Ovary (tissue), 9 donors: ENCODE measurements around the gene CRELD2. TPM values are rescaled to one million over a fixed set of nuclear protein-coding genes. Genes with fewer than 3 reads are reported as not detected.

ENCODE experiments used
- DNase-seq, 5 donors: peaks; one replicate each; pipeline ENCODE4 v3.0.0-alpha.2; 2019 to 2020
- H3K27ac ChIP-seq, 2 donors: fragments of 200-600 bp; one replicate each; pipeline versions ENCODE4 v1.5.1 to v1.8.0; 2019 to 2022
- H3K27me3 ChIP-seq: fragments of 200-600 bp; one replicate; pipeline ENCODE4 v1.8.0; 2022
- H3K36me3 ChIP-seq: fragments of 200-600 bp; sonication (generic); one replicate; pipeline ENCODE4 v1.5.1; 2019
- H3K4me1 ChIP-seq: one replicate; pipeline ENCODE4 v1.8.1; 2013; ENCODE audit warnings: mild to moderate bottlenecking, moderate library complexity; ENCODE audit not compliant: insufficient read depth
- H3K4me3 ChIP-seq: fragments of 200-600 bp; sonication (generic); one replicate; pipeline ENCODE4 v1.5.1; 2017
- H3K9me3 ChIP-seq, 2 donors: fragments of 200-600 bp in 1 of 2; sonication (generic) in 1 of 2; one replicate each; pipeline versions ENCODE4 v1.5.1 to v1.8.1; 2013 to 2019; ENCODE audit warnings: mild to moderate bottlenecking in 1 of 2, moderate library complexity in 1 of 2
- EP300 ChIP-seq: sonication (generic); formaldehyde crosslinking; IDR thresholded peaks from one replicate; pipeline ENCODE4 v1.6.1; 2017; ENCODE audit warnings: antibody characterized with exemption
- POLR2A ChIP-seq: fragments of 450-650 bp; IDR thresholded peaks from one replicate; pipeline ENCODE4 v1.6.1; 2017; ENCODE audit warnings: antibody characterized with exemption, mild to moderate bottlenecking, moderate library complexity
- WGBS, 3 donors: extraction: QIAGEN DNeasy Blood & Tissue Kit in 1 of 3; methylation state at CpG; one replicate each; pipeline versions ENCODE4 v1.1.5 to v1.1.7; 2013 to 2017; 5-methylcytosine and 5-hydroxymethylcytosine counted together
- intact Hi-C, 4 donors: fragments of 100-400 bp; cut with DNase I; formaldehyde crosslinking; loops; one replicate each; pipeline versions ENCODE4 v1.11.0 to v1.15.1; 2022 to 2023
- polyA plus RNA-seq, 2 donors: library from polyadenylated mRNA; stranded (reverse); fragments of 200-250 nt in 1 of 2; fragments of 350-450 nt in 1 of 2; fragmentation: Illumina TruSeq in 1 of 2; extraction: RNeasy Lipid Tissue Mini Kit (QIAGEN cat#74804) in 1 of 2; gene quantifications; one replicate each; pipeline ENCODE4 v1.2.3, GENCODE V29; 2013 to 2014
- total RNA-seq, 7 donors: library from RNA; depleted of rRNA in 2 of 7; stranded (reverse); fragments of >200 nt in 2 of 7; fragmentation: NEBNext Ultra II Directional in 3 of 7; extraction: Animal tissue kit (Norgen Biotek cat#: 25700) in 3 of 7; gene quantifications; one replicate each; pipeline versions ENCODE4 v1.1.0 to v1.2.4, GENCODE V29; 2016 to 2023
- TF ChIP-seq, protein P1 (sequence below), 3 donors: fragments of 450-650 bp in 2 of 3; fragments of 200-600 bp in 1 of 3; IDR thresholded peaks; one replicate each; pipeline versions ENCODE4 v1.5.1 to v1.8.0; 2016 to 2022; ENCODE audit warnings: antibody characterized with exemption in 3 of 3, mild to moderate bottlenecking in 1 of 3
- donor health status: DM: no; HTN: no; CAD: no; lungs with moderate emphysema.
- donor health status: DM: no; HTN: no; CAD: no.
- donor health status: Bipolar disorder and iron deficiency.
- donor health status: DM: yes; HTN: yes; CAD: no.
- donor health status: DM: no; HTN: no; CAD: no.
- donor health status: DM: yes; HTN: yes; CAD: no.

Gene CRELD2
- total and polyA plus RNA-seq, 9 donors, result 9.5 to 53.4 (median 24.6) TPM

DNA sequence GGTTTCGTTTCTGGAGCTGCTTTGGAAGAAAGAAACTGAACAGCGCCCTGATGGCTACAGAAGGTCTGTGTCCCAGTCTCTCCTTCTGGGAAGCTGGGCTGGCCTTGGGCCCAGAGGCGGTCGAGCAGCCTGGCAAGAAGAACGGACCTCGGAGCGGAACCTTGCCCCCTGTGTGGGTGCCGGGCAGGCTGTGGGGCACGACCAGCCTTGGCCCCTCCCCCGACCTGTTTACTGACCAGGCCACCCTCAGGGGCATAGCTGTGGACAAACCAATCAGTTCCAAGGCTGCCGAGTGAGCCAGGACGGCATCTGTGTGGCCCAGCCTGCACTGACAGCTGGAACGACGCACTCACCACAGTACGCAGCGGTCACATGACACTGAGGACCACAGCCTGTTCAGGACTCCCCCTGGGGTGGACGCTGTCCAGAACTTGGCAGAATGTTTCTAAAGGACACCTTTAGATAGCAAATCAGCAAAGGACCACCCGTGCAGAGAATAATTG is 49.3 kb downstream of the CRELD2 start:
- peak overlapping the region; percentile 47 to 75 for H3K27ac ChIP-seq
- H3K36me3 ChIP-seq, result no peaks in the 10 kb centered on the region
- no peak for TF ChIP-seq EP300
- TF ChIP-seq POLR2A, result no peak
- TF ChIP-seq, protein P1, sequence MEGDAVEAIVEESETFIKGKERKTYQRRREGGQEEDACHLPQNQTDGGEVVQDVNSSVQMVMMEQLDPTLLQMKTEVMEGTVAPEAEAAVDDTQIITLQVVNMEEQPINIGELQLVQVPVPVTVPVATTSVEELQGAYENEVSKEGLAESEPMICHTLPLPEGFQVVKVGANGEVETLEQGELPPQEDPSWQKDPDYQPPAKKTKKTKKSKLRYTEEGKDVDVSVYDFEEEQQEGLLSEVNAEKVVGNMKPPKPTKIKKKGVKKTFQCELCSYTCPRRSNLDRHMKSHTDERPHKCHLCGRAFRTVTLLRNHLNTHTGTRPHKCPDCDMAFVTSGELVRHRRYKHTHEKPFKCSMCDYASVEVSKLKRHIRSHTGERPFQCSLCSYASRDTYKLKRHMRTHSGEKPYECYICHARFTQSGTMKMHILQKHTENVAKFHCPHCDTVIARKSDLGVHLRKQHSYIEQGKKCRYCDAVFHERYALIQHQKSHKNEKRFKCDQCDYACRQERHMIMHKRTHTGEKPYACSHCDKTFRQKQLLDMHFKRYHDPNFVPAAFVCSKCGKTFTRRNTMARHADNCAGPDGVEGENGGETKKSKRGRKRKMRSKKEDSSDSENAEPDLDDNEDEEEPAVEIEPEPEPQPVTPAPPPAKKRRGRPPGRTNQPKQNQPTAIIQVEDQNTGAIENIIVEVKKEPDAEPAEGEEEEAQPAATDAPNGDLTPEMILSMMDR (IDR thresholded peaks at IDR 0.05), result no peak
- peaks cover 32% of the 10 kb centered on the region for H3K4me1 ChIP-seq
- no peaks in the 10 kb centered on the region for H3K9me3 ChIP-seq
- no peaks in the 10 kb centered on the region for H3K27me3 ChIP-seq
- intact Hi-C loops, result loop anchor here in 2 of 4 donors (5.0 kb wide), 1 partner anchor 35 kb away; no protein-coding TSS in a partner anchor
- 12 to 23% (median 22%) methylated on average over 18 of the region's 18 CpGs for WGBS, 3 donors
- DNase-seq, result peak; percentile 60 to 73 (median 66)
- H3K4me3 ChIP-seq, result no peak overlapping the region

DNA sequence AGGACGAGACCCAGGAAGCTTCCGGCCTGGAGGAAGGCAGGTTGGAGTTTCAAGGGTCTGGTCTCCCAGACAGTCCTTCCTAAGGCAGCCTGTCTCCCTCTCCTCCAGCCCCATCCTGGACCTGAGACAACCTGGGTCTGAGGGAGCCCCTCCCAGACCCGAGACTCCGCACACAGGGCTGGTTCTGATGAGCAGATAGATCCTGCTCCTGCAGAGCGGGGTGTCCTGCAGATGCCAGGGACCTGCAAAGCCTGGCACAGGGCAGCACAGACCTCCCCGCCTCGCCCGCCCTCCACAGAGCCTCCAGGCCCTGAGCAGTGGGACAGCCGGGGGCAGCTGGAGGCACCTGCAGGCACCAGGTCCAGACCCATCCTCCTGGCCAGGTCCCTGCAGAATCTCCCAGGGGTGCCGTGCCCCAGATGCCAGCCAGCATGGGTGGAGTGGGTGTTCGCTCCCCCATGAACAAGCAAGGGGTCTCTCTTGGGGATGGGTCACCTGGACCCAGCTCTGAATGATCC is 49.9 kb downstream of the CRELD2 start:
- peaks cover 28% of the 10 kb centered on the region for H3K4me1 ChIP-seq
- H3K9me3 ChIP-seq, result no peaks in the 10 kb centered on the region
- intact Hi-C loops, result loop anchor here in 2 of 4 donors (5.0 kb wide), 1 partner anchor 36 kb away; no protein-coding TSS in a partner anchor
- H3K36me3 ChIP-seq, result no peaks in the 10 kb centered on the region
- WGBS, 3 donors, result 90 to 93% (median 90%) methylated on average over 11 of the region's 11 CpGs
- H3K27ac ChIP-seq, result peak overlapping the region; percentile 37 to 75
- no peak for TF ChIP-seq POLR2A
- TF ChIP-seq, protein P1 (IDR thresholded peaks at IDR 0.05), result no peak
- no peak for TF ChIP-seq EP300
- DNase-seq, result peak; percentile 25 to 43 (median 35)
- H3K27me3 ChIP-seq, result no peaks in the 10 kb centered on the region
- H3K4me3 ChIP-seq, result no peak overlapping the region

DNA sequence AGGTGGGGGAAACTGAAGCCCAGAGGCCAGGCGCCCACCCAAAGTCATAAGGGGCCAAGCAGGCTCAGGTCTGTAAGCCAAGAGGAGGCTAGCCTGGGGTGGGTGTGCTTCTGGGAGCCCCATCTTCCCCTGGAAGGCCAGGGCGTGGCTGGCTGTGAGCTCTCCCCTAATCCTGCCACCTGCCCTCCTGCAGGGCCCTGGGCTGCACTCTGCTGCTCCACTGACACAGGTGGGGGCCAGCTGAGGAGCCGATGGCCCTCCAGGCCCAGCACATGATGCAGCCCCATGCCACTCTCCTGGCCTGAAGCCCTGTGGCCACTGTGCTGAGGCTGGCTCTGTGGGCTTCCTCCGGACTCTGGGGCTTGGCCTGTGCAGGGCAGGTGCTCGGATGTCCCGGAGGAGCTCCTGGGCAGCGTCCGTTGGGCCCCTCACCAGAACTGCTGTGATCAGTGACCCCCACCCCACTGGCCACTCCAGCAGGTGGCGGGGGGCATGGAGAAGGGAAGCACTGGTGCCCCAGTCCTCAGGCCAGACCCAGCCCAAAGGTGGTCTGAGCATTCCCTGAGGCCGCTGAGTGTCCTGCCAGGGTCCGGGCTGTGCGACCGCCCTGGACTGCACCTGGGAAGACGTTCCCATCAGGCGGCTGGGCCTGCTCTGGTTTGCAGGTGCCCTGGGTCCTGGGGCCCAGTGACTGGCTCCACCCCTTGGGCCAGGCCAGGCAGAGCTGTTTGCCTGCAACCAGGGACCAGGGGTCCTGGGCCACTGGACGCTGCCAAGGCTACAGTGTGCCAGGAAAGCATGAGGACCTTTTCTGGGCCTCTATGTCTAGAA is 50.6 kb downstream of the CRELD2 start:
- no peaks in the 10 kb centered on the region for H3K9me3 ChIP-seq
- H3K4me3 ChIP-seq, result no peak overlapping the region
- TF ChIP-seq POLR2A (no peak), EP300 (no peak)
- TF ChIP-seq, protein P1 (IDR thresholded peaks at IDR 0.05), result no peak
- H3K27ac ChIP-seq, result peak overlapping the region in 1 of 2 donors; percentile 37
- DNase-seq, result peak; percentile 20 to 47 (median 36)
- 96 to 98% (median 97%) methylated on average over 10 to 16 of the region's 16 CpGs for WGBS, 3 donors
- no peaks in the 10 kb centered on the region for H3K27me3 ChIP-seq
- intact Hi-C loops, result loop anchor here in 2 of 4 donors (5.0 kb wide), 1 partner anchor 37 kb away; no protein-coding TSS in a partner anchor
- peaks cover 28% of the 10 kb centered on the region for H3K4me1 ChIP-seq
- H3K36me3 ChIP-seq, result no peaks in the 10 kb centered on the region

DNA sequence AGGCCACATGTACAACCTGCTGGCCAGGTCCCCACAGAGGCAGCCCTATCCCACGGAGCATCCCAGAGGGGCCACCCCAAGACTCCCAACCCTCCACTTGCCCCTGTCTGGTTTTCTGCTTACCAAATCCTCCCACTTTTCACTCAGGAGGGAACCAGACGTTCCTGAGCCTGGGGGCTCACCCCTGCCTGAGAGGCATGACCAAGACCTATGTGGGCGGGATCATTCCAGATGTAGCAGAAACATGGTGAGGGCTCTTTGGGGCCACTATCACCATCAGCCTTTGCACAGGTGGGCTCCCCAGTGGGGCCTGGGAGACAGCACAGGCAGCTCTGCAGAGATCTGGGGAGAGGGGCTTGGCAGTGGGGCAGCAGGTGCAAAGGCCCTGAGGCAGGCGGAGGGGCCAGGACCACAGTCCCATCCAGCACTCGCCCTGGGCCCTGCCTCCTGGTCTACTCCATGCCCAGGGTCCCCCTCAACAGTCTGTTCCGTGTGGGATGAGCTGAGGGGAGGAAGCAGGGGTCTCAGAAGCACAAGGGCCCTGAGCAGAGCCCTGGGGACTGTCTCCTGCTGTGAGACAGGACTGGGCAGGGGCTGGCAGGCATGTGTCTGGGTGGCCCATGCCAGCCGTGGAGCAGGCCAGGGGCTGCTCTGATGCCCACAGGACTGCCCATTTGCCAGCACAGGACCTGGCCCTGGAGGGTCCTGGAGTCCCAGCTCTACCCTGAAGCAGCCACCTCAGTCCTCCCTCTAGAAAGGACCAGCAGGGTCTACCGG is 51.5 kb downstream of the CRELD2 start:
- peak overlapping the region in 1 of 2 donors; percentile 0 for H3K27ac ChIP-seq
- no peak overlapping the region for H3K4me3 ChIP-seq
- no peaks in the 10 kb centered on the region for H3K27me3 ChIP-seq
- peak; percentile 22 to 48 (median 36) for DNase-seq
- intact Hi-C loops, result loop anchor here (5.0 kb wide), 2 partner anchors 33 to 38 kb away; no protein-coding TSS in a partner anchor
- H3K4me1 ChIP-seq, result peaks cover 28% of the 10 kb centered on the region
- H3K36me3 ChIP-seq, result no peaks in the 10 kb centered on the region
- TF ChIP-seq POLR2A (no peak), EP300 (no peak)
- TF ChIP-seq, protein P1 (IDR thresholded peaks at IDR 0.05), result no peak
- H3K9me3 ChIP-seq, result no peaks in the 10 kb centered on the region
- WGBS, 3 donors, result 80 to 87% (median 83%) methylated on average over 8 of the region's 8 CpGs
